Psoas muscle (tissue), 8 donors: Measurements from ENCODE around the gene BIRC7. TPM values are rescaled to one million over a fixed set of nuclear protein-coding genes. Genes with fewer than 3 reads are reported as not detected.

Experiments
- ATAC-seq, 4 donors: fragments of 200-7000 bp; cut with Tn5 transposase; one replicate each; pipeline ENCODE4 v1.9.1; 2020; ENCODE audit warnings: moderate library complexity in 3 of 4, mild to moderate bottlenecking in 2 of 4
- DNase-seq, 2 donors: peaks; one replicate each; pipeline ENCODE4 v3.0.0-alpha.2; 2020
- H3K27ac ChIP-seq: fragments of 200-600 bp; one replicate; pipeline ENCODE4 v1.8.0; 2022
- H3K27me3 ChIP-seq, 3 donors: fragments of 200-600 bp in 1 of 3; one replicate each; pipeline versions ENCODE4 v1.6.1 to v1.8.0; 2013 to 2022; ENCODE audit warnings: low read length in 2 of 3, mild to moderate bottlenecking in 2 of 3, moderate library complexity in 1 of 3; ENCODE audit not compliant: insufficient read depth in 3 of 3
- H3K36me3 ChIP-seq, 2 donors: fragments of 200-600 bp in 1 of 2; one replicate each; pipeline versions ENCODE4 v1.6.1 to v1.8.0; 2013 to 2022; ENCODE audit warnings: low read depth in 1 of 2, mild to moderate bottlenecking in 1 of 2, moderate library complexity in 1 of 2; ENCODE audit not compliant: insufficient read depth in 1 of 2
- H3K4me1 ChIP-seq: fragments of 200-600 bp; one replicate; pipeline ENCODE4 v1.8.0; 2022
- H3K4me3 ChIP-seq: fragments of 200-600 bp; one replicate; pipeline ENCODE4 v1.8.0; 2022; ENCODE audit warnings: mild to moderate bottlenecking
- H3K9me3 ChIP-seq: fragments of 200-600 bp; one replicate; pipeline ENCODE4 v1.8.0; 2022
- CTCF ChIP-seq: fragments of 200-600 bp; IDR thresholded peaks from one replicate; pipeline ENCODE4 v1.8.0; 2022; ENCODE audit warnings: antibody characterized with exemption
- WGBS, 3 donors: extraction: QIAGEN DNeasy Blood & Tissue Kit; methylation state at CpG; one replicate each; pipeline versions ENCODE4 v1.1.6 to v1.1.7; 2013; 5-methylcytosine and 5-hydroxymethylcytosine counted together
- intact Hi-C, 2 donors: fragments of 100-400 bp; cut with DNase I; formaldehyde crosslinking; loops; one replicate each; pipeline versions ENCODE4 v1.11.0 to v1.14.2; 2022
- polyA plus RNA-seq, 3 donors: library from polyadenylated mRNA; stranded (reverse); fragments of 200-250 nt; gene quantifications; one replicate each; pipeline ENCODE4 v1.2.3, GENCODE V29; 2013
- total RNA-seq, 4 donors: library from RNA; stranded (reverse); fragmentation: NEBNext Ultra II Directional in 2 of 4; extraction: Animal tissue kit (Norgen Biotek cat#: 25700) in 2 of 4; gene quantifications; one replicate each; pipeline versions ENCODE4 v1.2.1 to v1.2.4, GENCODE V29; 2021 to 2023
- donor health status: healthy with polysubstance abuse.
- donor health status: DM: no; HTN: no; CAD: no; lungs with moderate emphysema.
- donor health status: Bipolar disorder and iron deficiency.
- donor health status: healthy.
- donor health status: DM: yes; HTN: yes; CAD: no.
- donor health status: DM: no; HTN: no; CAD: no.
- donor health status: DM: no; HTN: no; CAD: no.
- donor health status: DM: yes; HTN: yes; CAD: no.

BIRC7 gene
- total and polyA plus RNA-seq, 7 donors, result 0.04 TPM; not detected in 6

- no peak for TF ChIP-seq CTCF
- 60 to 88% (median 78%) methylated on average over 3 of the region's 3 CpGs for WGBS, 3 donors
- peaks cover 0 to 83% (median 2%) of the 10 kb centered on the region in 3 donors for H3K27me3 ChIP-seq
Observed at GRCh38 chr20:63233061-63233344, 2.7 kb upstream of the BIRC7 start.

GRCh38 chr20:63233924-63234323 lies 1.8 kb upstream of the BIRC7 start:
- no peak for TF ChIP-seq CTCF
- no peaks in the 10 kb centered on the region for H3K4me1 ChIP-seq
- H3K36me3 ChIP-seq, result no peaks in the 10 kb centered on the region
- no peaks in the 10 kb centered on the region for H3K9me3 ChIP-seq
- no peak overlapping the region for H3K27ac ChIP-seq
- intact Hi-C loops, result loop anchor here in 1 of 2 donors (5.0 kb wide), 1 partner anchor 52 kb away; no protein-coding TSS in a partner anchor
- ATAC-seq, result no peak
- peaks cover 0 to 82% (median 2%) of the 10 kb centered on the region in 3 donors for H3K27me3 ChIP-seq
- 78 to 88% (median 86%) methylated on average over 15 to 17 of the region's 17 CpGs for WGBS, 3 donors
- no peak overlapping the region for H3K4me3 ChIP-seq
- no peak for DNase-seq

More at GRCh38 chr20:63233061-63233344, 2.7 kb upstream of the BIRC7 start:
- H3K4me3 ChIP-seq, result no peak overlapping the region
- ATAC-seq (no peak), DNase-seq (no peak)
- no peak overlapping the region for H3K27ac ChIP-seq
- H3K9me3 ChIP-seq, result no peaks in the 10 kb centered on the region
- no peaks in the 10 kb centered on the region for H3K4me1 ChIP-seq
- no peaks in the 10 kb centered on the region for H3K36me3 ChIP-seq
- intact Hi-C loops, result loop anchor here in 1 of 2 donors (5.0 kb wide), 1 partner anchor 51 kb away; no protein-coding TSS in a partner anchor

GRCh38 chr20:63234693-63235398 lies 859 bp upstream of the BIRC7 start:
- H3K27me3 ChIP-seq, result peaks cover 0 to 80% (median 2%) of the 10 kb centered on the region in 3 donors
- no peak for TF ChIP-seq CTCF
- DNase-seq, result no peak
- no peaks in the 10 kb centered on the region for H3K9me3 ChIP-seq
- H3K4me3 ChIP-seq, result no peak overlapping the region
- H3K36me3 ChIP-seq, result no peaks in the 10 kb centered on the region
- WGBS, 3 donors, result 18 to 28% (median 27%) methylated on average over 18 to 20 of the region's 20 CpGs
- no peak overlapping the region for H3K27ac ChIP-seq
- ATAC-seq, result no peak
- intact Hi-C loops, result loop anchor here in 1 of 2 donors (5.0 kb wide), 1 partner anchor 53 kb away; no protein-coding TSS in a partner anchor
- H3K4me1 ChIP-seq, result no peaks in the 10 kb centered on the region

GRCh38 chr20:63236116-63236837 lies 572 bp downstream of the BIRC7 start:
- H3K4me3 ChIP-seq, result no peak overlapping the region
- intact Hi-C loops, result no loop called here
- peaks cover 0 to 78% (median 2%) of the 10 kb centered on the region in 3 donors for H3K27me3 ChIP-seq
- H3K9me3 ChIP-seq, result no peaks in the 10 kb centered on the region
- 75 to 77% (median 76%) methylated on average over 23 to 26 of the region's 26 CpGs for WGBS, 3 donors
- no peak overlapping the region for H3K27ac ChIP-seq
- no peaks in the 10 kb centered on the region for H3K36me3 ChIP-seq
- DNase-seq (no peak), ATAC-seq (no peak)
- H3K4me1 ChIP-seq, result no peaks in the 10 kb centered on the region
- TF ChIP-seq CTCF, result no peak
